Measurements from ENCODE around the gene ASB10.
A peak's percentile ranks its signal among the peaks of the same experiment; 100 is the strongest.

ASB10 gene

GRCh38 chr7:151186640-151187408 lies at the start of gene ASB10:
Gene ASB10, minus strand, starts transcription at chr7:151187250. Its CDS starts 120 bp downstream, at chr7:151187130.
- no peak for DNase-seq

- DNase-seq: no peak
Measured at GRCh38 chr7:151236406-151236805, 49.4 kb upstream of the ASB10 start.

- DNase-seq: no peak
Measured at GRCh38 chr7:151235091-151235787, 48.2 kb upstream of the ASB10 start.

GRCh38 chr7:151233804-151234203 lies 46.8 kb upstream of the ASB10 start:
- DNase-seq: no peak

GRCh38 chr7:151232917-151233701 lies 46.1 kb upstream of the ASB10 start:
- no peak for DNase-seq

- DNase-seq: peak; percentile 68
Measured at GRCh38 chr7:151232091-151232916, 45.3 kb upstream of the ASB10 start, which contains the start of gene CHPF2. Gene CHPF2, plus strand, starts transcription at chr7:151232483. Its CDS starts 1,529 bp downstream, at chr7:151234012.

- no peak for DNase-seq
Measured at GRCh38 chr7:151231080-151231479, 44.0 kb upstream of the ASB10 start.

- DNase-seq: no peak
Measured at GRCh38 chr7:151229249-151229648, 42.2 kb upstream of the ASB10 start.

- DNase-seq: no peak
Measured at GRCh38 chr7:151228024-151228866, 41.2 kb upstream of the ASB10 start.

- DNase-seq: peak; percentile 96
Measured at GRCh38 chr7:151226875-151227782, 40.1 kb upstream of the ASB10 start, which contains the start of gene ABCF2. Gene ABCF2, minus strand, starts transcription at chr7:151227205. Its CDS starts 747 bp downstream, at chr7:151226458.

- no peak for DNase-seq
Measured at GRCh38 chr7:151226560-151226874, 39.5 kb upstream of the ASB10 start.

GRCh38 chr7:151225948-151226510 lies 39.0 kb upstream of the ASB10 start:
- DNase-seq: no peak

GRCh38 chr7:151223728-151224127 lies 36.7 kb upstream of the ASB10 start:
- DNase-seq: no peak

GRCh38 chr7:151218170-151218569 lies 31.1 kb upstream of the ASB10 start:
- DNase-seq: no peak

GRCh38 chr7:151215396-151215795 lies 28.3 kb upstream of the ASB10 start:
- no peak for DNase-seq

GRCh38 chr7:151213826-151214225 lies 26.8 kb upstream of the ASB10 start:
- DNase-seq: no peak

- no peak for DNase-seq
Measured at GRCh38 chr7:151212626-151213025, 25.6 kb upstream of the ASB10 start.

GRCh38 chr7:151211155-151211772 lies 24.2 kb upstream of the ASB10 start:
- DNase-seq: no peak

- no peak for DNase-seq
Measured at GRCh38 chr7:151210087-151210854, 23.2 kb upstream of the ASB10 start, which contains the start of gene H2BK1. Gene H2BK1, minus strand, starts transcription at chr7:151210488. Its CDS starts 170 bp downstream, at chr7:151210318.

Measured in NCI-H1436 (cell line).